ENCODE results near the gene SMAGP.
"Not testable (repeated sequence)": the region's sequence is repeated elsewhere in the genome, so short reads cannot be mapped to it uniquely, and the experiment has no call there.

DNA sequence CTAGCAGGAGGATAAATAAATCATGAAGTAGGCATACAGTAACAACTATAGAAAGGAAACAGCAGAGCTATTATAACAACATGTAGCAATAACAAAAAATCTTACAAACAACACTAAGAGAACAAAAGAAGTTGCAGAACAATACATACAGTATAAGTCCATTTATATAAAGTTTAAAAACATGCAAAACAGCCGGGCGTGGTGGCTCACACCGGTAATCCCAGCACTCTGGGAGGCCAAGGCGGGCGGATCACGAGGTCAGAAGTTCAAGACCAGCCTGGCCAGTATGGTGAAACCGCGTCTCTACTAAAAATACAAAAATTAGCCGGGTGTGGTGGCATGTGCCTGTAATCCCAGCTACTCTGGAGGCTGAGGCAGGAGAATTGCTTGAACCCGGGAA is 23.9 kb upstream of the SMAGP start:
- TF ChIP-seq, protein P1, sequence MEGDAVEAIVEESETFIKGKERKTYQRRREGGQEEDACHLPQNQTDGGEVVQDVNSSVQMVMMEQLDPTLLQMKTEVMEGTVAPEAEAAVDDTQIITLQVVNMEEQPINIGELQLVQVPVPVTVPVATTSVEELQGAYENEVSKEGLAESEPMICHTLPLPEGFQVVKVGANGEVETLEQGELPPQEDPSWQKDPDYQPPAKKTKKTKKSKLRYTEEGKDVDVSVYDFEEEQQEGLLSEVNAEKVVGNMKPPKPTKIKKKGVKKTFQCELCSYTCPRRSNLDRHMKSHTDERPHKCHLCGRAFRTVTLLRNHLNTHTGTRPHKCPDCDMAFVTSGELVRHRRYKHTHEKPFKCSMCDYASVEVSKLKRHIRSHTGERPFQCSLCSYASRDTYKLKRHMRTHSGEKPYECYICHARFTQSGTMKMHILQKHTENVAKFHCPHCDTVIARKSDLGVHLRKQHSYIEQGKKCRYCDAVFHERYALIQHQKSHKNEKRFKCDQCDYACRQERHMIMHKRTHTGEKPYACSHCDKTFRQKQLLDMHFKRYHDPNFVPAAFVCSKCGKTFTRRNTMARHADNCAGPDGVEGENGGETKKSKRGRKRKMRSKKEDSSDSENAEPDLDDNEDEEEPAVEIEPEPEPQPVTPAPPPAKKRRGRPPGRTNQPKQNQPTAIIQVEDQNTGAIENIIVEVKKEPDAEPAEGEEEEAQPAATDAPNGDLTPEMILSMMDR (conservative IDR thresholded peaks at IDR 0.05; ENCODE audit: low read depth, low read length), result not testable (repeated sequence)
- not testable (repeated sequence) for TF ChIP-seq EZH2 (IDR thresholded peaks at IDR 0.05; ENCODE audit: low read length, unreplicated experiment); EZH2phosphoT487 (IDR thresholded peaks at IDR 0.05; ENCODE audit: borderline replicate concordance, low read length)

All from PC-3 (cell line).